HG03095 (cell line): ENCODE measurements around the gene ZNF256.
A peak's percentile ranks its signal among the peaks of the same experiment; 100 is the strongest.

Experiments
- ATAC-seq: cut with Tn5 transposase; IDR thresholded peaks from one replicate; pipeline ENCODE4 v1.9.1; 2021; ENCODE audit warnings: moderate library complexity; ENCODE audit not compliant: unreplicated experiment

The ZNF256 gene

GRCh38 chr19:57947419-57948134 lies at the start of gene ZNF256:
Gene ZNF256, minus strand, starts transcription at chr19:57947706. Its CDS starts 232 bp downstream, at chr19:57947474.
- peak; percentile 69 for ATAC-seq

- no peak for ATAC-seq
These were observed 45.3 kb upstream of the ZNF256 start for GRCh38 chr19:57992841-57993240.

- ATAC-seq, result no peak
These were observed 31.2 kb upstream of the ZNF256 start for GRCh38 chr19:57978586-57979289.

- ATAC-seq, result no peak
These were observed 26.9 kb upstream of the ZNF256 start, which contains the start of gene C19orf18 for GRCh38 chr19:57974434-57974833. Gene C19orf18, minus strand, starts transcription at chr19:57974534. Its CDS starts 102 bp downstream, at chr19:57974432.

GRCh38 chr19:57964761-57965160 lies 17.3 kb upstream of the ZNF256 start:
- ATAC-seq, result no peak

- no peak for ATAC-seq
These were observed 14.3 kb upstream of the ZNF256 start for GRCh38 chr19:57961785-57962184.

GRCh38 chr19:57954996-57955395 lies 7.5 kb upstream of the ZNF256 start:
- no peak for ATAC-seq

GRCh38 chr19:57949702-57950101 lies 2.2 kb upstream of the ZNF256 start:
- ATAC-seq, result no peak

- ATAC-seq, result no peak
These were observed 1.8 kb upstream of the ZNF256 start for GRCh38 chr19:57949296-57949695.

- ATAC-seq, result no peak
These were observed 453 bp downstream of the ZNF256 start for GRCh38 chr19:57947088-57947418.

GRCh38 chr19:57946316-57946715 lies 1.2 kb downstream of the ZNF256 start:
- ATAC-seq, result no peak

GRCh38 chr19:57941593-57941992 lies 5.9 kb downstream of the ZNF256 start:
- ATAC-seq, result no peak

GRCh38 chr19:57935731-57936130 lies 11.8 kb downstream of the ZNF256 start:
- no peak for ATAC-seq

GRCh38 chr19:57934820-57935665 lies 12.5 kb downstream of the ZNF256 start, which contains the start of gene ZNF418:
Gene ZNF418, minus strand, starts transcription at chr19:57935402. Its CDS starts 1,580 bp downstream, at chr19:57933822.
- ATAC-seq, result peak; percentile 59

- no peak for ATAC-seq
These were observed 19.9 kb downstream of the ZNF256 start for GRCh38 chr19:57927587-57927986.

GRCh38 chr19:57916168-57916995 lies 31.1 kb downstream of the ZNF256 start, which contains the start of gene ZNF417:
Gene ZNF417, minus strand, starts transcription at chr19:57916592. Its CDS starts 181 bp downstream, at chr19:57916411.
- ATAC-seq, result peak; percentile 92

- ATAC-seq, result no peak
These were observed 33.0 kb downstream of the ZNF256 start for GRCh38 chr19:57914531-57914930.

GRCh38 chr19:57907394-57907793 lies 40.1 kb downstream of the ZNF256 start:
- ATAC-seq, result no peak

GRCh38 chr19:57905258-57905657 lies 42.2 kb downstream of the ZNF256 start:
- ATAC-seq, result no peak

GRCh38 chr19:57903618-57904184 lies 43.8 kb downstream of the ZNF256 start:
- ATAC-seq, result no peak
